Urinary bladder (tissue), 4 donors: ENCODE data around the gene KIRREL1. TPM values are rescaled to one million over a fixed set of nuclear protein-coding genes. Genes with fewer than 3 reads are reported as not detected.

Experiments used
- DNase-seq: peaks from one replicate; pipeline ENCODE4 v3.0.0-alpha.2; 2015; ENCODE audit errors: extremely low spot score
- H3K27ac ChIP-seq: one replicate; pipeline ENCODE4 v1.5.1; 2013; ENCODE audit warnings: low read depth, mild to moderate bottlenecking, moderate library complexity
- H3K36me3 ChIP-seq: one replicate; pipeline ENCODE4 v1.6.1; 2013; ENCODE audit warnings: mild to moderate bottlenecking, moderate library complexity; ENCODE audit not compliant: insufficient read depth
- H3K4me1 ChIP-seq: one replicate; pipeline ENCODE4 v1.6.1; 2013; ENCODE audit warnings: mild to moderate bottlenecking, moderate library complexity; ENCODE audit not compliant: insufficient read depth
- H3K4me3 ChIP-seq: one replicate; pipeline ENCODE4 v1.5.1; 2013; ENCODE audit warnings: low read depth, low read length
- WGBS: extraction: QIAGEN DNeasy Blood & Tissue Kit; methylation state at CpG from one replicate; pipeline ENCODE4 v1.1.7; 2013; 5-methylcytosine and 5-hydroxymethylcytosine counted together
- polyA plus RNA-seq: library from polyadenylated mRNA; stranded (reverse); fragments of 200-250 nt; gene quantifications from one replicate; pipeline ENCODE4 v1.2.3, GENCODE V29; 2013
- total RNA-seq: library from RNA; depleted of rRNA; stranded (reverse); fragments of >200 nt; gene quantifications from one replicate; pipeline ENCODE4 v1.2.3, GENCODE V29; 2014
- donor health status: healthy with polysubstance abuse.
- donor health status: healthy.

Gene KIRREL1
- total and polyA plus RNA-seq, 2 donors, result 37.1 to 48.6 TPM

DNA sequence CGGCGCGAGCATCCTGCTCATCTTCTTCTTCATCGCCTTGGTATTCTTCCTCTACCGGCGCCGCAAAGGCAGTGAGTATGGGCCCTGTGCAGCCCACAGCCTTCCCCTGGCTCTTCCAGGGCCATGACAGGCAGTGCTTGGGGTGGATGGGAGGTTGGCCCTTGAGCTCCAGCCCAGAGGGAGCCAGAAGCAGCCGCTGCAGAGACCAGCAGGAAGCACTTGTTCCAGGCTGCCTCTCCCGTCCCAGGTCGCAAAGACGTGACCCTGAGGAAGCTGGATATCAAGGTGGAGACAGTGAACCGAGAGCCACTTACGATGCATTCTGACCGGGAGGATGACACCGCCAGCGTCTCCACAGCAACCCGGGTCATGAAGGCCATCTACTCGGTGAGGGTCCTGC, 99.9 kb downstream of the KIRREL1 start:
- no peaks in the 10 kb centered on the region for H3K36me3 ChIP-seq
- WGBS, result 90% methylated on average over 18 of the region's 18 CpGs

DNA sequence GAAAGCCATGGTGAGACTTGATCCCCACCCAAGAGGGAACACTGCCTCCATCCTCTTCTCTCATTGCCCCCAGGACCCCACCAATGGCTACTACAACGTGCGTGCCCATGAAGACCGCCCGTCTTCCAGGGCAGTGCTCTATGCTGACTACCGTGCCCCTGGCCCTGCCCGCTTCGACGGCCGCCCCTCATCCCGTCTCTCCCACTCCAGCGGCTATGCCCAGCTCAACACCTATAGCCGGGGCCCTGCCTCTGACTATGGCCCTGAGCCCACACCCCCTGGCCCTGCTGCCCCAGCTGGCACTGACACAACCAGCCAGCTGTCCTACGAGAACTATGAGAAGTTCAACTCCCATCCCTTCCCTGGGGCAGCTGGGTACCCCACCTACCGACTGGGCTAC, 101.1 kb downstream of the KIRREL1 start:
- Histone ChIP-seq H3K36me3 (no peaks in the 10 kb centered on the region), H3K4me3 (no peak overlapping the region), H3K27ac (no peak overlapping the region), H3K4me1 (no peaks in the 10 kb centered on the region)
- WGBS, result 86% methylated on average over 14 of the region's 14 CpGs
- no peak for DNase-seq

More for the DNA sequence above, 99.9 kb downstream of the KIRREL1 start:
- Histone ChIP-seq H3K4me1 (no peaks in the 10 kb centered on the region), H3K27ac (no peak overlapping the region), H3K4me3 (no peak overlapping the region)
- no peak for DNase-seq

DNA sequence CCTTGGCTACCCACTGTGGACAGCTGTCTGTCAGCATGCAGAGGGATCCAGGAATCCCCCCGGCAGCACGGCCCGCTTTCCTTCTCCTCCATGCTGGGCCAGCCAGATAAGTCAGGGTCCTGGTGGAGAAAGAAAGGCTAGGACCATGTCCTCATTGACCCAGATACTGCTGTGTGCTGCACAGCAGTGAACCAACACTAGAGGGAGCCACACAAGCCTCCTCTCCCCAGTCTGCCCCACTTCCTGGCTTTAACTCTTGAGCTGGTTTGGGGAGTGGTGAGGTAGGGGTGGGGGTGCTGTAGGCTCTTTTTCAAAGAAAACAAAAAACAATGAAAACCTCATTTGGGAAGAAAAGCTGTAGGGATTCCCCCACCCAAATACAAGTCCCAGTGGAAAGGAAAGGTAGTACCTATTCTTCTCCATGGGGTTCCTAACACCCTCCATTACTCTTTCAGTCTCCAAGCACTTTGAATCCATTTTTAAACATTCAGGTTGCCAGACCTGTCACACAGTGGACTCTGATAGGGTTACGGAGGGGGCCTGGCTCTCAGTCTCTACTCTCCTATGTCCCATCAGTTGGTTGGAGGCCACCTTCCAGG, 102.4 kb downstream of the KIRREL1 start:
- 94% methylated on average over 4 of the region's 4 CpGs for WGBS

DNA sequence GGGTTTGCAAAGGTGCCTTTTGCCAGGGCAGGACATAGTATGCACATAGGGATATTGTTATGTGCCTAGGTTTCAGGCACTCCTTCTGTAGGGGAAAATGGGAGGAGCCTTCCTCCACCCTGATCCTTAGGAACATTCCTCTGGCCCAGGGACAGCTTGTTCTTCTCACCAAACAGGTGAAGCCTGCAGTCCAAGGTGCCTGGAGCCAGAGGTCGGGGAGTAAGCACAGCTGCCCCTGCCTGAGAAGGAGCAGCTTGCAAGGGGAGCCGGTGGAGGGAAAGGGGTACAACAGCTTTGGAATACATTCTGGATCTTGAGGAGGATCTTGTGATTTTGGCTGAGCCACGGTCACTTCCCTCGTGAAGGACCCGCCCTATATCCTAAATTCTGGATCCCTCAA, 104.8 kb downstream of the KIRREL1 start:
- Histone ChIP-seq H3K36me3 (no peaks in the 10 kb centered on the region), H3K4me3 (no peak overlapping the region), H3K27ac (no peak overlapping the region), H3K4me1 (no peaks in the 10 kb centered on the region)
- WGBS, result 50% methylated on average over 5 of the region's 5 CpGs
- no peak for DNase-seq

More for the DNA sequence above, 102.4 kb downstream of the KIRREL1 start:
- no peak for DNase-seq
- Histone ChIP-seq H3K36me3 (no peaks in the 10 kb centered on the region), H3K4me1 (no peaks in the 10 kb centered on the region), H3K27ac (no peak overlapping the region), H3K4me3 (no peak overlapping the region)

DNA sequence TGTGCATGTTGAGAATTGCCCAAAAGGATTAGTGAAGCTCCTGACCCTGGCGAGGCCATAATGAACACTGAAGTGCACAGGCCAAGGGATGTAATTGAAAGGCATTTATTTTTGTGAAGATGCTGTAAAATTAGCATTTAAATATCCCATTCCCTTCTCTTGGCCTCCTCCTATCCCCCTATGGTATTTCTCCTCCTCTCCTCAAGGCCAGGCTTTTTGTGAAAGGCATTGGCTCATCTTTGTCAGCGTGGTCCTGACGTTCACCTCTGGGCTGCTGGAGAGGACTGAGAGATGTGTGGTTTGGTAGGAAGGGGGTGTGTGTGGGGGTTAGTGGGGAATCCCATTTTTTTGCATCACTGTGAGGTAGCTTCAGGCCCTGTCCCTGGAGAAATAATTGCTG, 105.7 kb downstream of the KIRREL1 start:
- Histone ChIP-seq H3K36me3 (no peaks in the 10 kb centered on the region), H3K27ac (no peak overlapping the region), H3K4me3 (no peak overlapping the region), H3K4me1 (no peaks in the 10 kb centered on the region)
- WGBS, result 84% methylated on average over 3 of the region's 3 CpGs
- DNase-seq, result no peak

DNA sequence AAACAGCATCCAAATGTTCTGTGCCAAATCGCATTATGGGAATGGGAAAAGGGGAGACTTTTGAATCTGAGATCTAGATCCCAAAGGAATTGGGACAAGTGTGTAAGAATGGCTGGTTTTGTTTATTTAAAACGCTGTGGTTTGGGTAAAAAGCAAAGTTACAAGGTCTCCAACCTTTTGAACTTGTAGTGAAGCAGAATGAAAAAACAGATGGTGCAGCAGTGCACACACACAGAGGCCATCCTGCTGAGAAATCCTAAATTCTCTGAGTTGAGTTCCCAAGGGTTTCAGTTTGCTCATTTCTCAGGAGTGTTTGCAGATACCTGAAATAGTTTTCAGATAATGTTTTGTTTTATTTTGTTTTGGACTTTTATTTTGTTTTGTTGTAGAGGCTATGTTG, 107.1 kb downstream of the KIRREL1 start:
- no peak overlapping the region for H3K27ac ChIP-seq
- WGBS, result 47% methylated on average over 2 of the region's 2 CpGs
- no peak overlapping the region for H3K4me3 ChIP-seq
- H3K4me1 ChIP-seq, result no peaks in the 10 kb centered on the region
- no peak for DNase-seq
- no peaks in the 10 kb centered on the region for H3K36me3 ChIP-seq

DNA sequence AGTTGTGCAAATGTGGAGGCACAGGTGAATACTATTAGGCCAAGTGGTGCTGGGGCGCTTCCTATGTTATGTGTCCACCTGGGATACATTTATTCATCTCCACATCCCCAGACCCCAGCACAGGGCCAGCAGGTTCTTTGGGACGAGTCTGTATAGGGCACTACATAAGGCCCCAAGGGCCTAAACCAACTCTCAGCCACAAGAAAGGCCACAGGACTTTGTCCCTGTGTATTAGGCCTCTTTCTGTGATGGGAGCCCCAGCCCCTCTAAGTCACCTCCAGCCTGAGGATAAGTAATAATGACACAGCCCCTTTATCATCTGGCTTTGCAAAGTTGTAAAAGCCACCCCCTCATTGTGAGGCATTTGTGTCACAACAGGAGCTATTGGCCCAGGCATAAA, 108.0 kb downstream of the KIRREL1 start:
- no peak overlapping the region for H3K27ac ChIP-seq
- no peaks in the 10 kb centered on the region for H3K4me1 ChIP-seq
- H3K4me3 ChIP-seq, result no peak overlapping the region
- 83% methylated on average over 2 of the region's 2 CpGs for WGBS
- DNase-seq, result no peak
- H3K36me3 ChIP-seq, result no peaks in the 10 kb centered on the region

DNA sequence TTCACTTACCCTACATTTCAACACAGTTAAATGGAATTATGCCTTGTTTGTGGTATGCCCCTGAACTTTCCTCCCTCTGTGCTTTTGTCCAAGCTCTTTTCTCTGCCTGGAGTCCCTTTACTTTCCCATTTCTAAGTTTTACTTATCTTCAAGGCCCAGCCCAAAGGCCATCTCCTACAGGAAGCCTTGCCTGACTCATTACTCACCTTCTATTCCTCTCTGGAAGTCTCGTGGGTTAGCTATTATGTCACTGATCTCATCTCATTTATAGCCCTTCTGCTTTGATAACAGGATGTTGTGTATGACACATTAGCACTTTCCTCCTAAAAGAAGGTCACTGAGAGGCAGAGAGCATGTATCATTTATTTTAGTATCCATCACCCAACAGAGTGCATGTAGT, 108.5 kb downstream of the KIRREL1 start:
- no peak for DNase-seq
- Histone ChIP-seq H3K27ac (no peak overlapping the region), H3K4me3 (no peak overlapping the region), H3K4me1 (no peaks in the 10 kb centered on the region), H3K36me3 (no peaks in the 10 kb centered on the region)
- WGBS, result 16% methylated on average over 1 of the region's 1 CpG

DNA sequence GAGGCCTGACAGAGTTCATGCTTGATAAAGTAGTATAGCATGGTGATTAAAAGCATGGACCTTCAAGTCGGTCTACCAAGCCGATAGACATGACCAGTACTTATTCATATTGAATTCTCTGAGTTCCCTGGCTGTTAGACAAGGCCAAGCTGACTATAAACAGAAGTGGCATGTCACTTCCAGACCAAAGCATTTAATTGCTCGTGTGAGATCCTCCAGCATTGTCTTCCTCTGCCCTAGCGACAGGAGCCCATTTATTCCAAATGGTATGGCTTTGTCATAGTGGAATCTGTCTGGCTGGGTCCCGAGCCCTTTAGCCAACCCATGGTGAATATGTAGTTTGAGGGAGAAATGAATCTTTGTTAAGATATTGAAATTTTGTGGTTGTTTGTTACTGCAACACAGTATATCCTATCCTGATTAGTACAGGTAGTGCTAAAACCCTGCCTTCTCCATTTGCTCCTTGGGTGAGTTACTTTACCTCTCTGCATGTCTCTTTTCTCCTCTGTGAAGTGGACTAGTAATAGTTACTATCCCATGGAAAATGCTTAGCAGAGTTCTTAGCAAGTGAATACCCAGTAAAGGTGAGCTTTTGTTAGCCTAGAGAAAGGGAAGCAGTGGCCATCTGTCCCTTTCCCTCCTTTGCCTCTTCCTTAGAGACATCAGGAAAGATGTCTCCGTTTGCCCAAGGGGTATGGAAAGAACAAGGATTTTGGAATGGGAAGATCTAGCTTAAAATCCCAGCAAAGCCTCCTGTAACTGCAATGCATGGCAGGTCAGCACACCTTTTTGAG, 109.6 kb downstream of the KIRREL1 start:
- no peak overlapping the region for H3K27ac ChIP-seq
- WGBS, result 55% methylated on average over 6 of the region's 6 CpGs
- H3K4me1 ChIP-seq, result no peaks in the 10 kb centered on the region
- no peak overlapping the region for H3K4me3 ChIP-seq
- no peak for DNase-seq
- H3K36me3 ChIP-seq, result no peaks in the 10 kb centered on the region

DNA sequence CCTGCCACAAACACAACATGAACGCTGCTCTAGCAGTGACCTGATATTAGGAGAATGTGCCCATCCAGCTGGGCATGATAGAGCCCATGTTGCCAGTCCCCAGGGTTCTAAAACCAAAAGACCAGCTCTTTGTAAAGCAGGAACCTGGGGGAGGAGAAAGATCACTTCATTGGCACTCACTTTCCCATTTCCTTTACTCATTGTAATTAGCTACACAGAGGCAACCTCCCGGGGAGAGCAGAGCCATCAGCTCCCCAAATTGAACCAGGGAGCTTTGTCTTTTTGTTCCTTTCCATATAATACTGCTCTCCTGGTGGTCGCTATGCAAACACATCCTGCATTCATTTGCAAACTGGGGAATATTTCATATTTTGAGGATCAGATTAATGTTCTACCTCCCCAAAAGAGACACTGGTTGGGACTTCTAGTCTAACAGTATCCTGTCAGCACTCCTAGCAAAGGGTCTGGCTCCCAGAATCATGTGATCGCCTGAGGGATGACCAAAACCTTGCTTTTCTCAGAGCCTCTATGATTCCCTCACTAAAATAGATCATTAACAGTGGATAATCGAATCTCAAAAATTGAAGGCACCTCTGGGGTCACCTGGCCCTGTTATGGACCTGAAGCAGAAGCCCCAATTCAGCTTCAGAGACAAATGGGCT, 110.5 kb downstream of the KIRREL1 start:
- Histone ChIP-seq H3K4me3 (no peak overlapping the region), H3K27ac (no peak overlapping the region), H3K36me3 (no peaks in the 10 kb centered on the region), H3K4me1 (no peaks in the 10 kb centered on the region)
- WGBS, result 35% methylated on average over 5 of the region's 5 CpGs
- no peak for DNase-seq

DNA sequence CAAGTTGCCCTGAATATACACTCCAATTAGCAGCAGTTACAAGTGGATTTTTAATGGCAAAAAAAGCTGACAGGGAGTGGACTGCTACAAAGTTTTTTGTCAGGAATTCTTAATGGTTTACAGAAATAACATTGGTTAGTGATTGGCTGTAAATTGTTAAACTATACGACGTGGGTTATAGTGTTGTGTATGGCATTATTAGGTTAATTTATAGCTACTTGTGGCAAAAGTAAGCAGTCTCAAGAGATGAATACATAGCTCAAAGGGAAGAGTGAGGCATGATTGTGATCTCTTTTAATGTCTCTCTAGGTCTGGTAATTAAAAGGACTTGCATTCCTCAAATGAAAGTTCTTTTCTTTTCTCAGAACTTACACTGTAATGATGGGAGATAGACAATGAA, 111.4 kb downstream of the KIRREL1 start:
- no peak for DNase-seq
- Histone ChIP-seq H3K27ac (no peak overlapping the region), H3K36me3 (no peaks in the 10 kb centered on the region), H3K4me1 (no peaks in the 10 kb centered on the region), H3K4me3 (no peak overlapping the region)
- 23% methylated on average over 2 of the region's 2 CpGs for WGBS

DNA sequence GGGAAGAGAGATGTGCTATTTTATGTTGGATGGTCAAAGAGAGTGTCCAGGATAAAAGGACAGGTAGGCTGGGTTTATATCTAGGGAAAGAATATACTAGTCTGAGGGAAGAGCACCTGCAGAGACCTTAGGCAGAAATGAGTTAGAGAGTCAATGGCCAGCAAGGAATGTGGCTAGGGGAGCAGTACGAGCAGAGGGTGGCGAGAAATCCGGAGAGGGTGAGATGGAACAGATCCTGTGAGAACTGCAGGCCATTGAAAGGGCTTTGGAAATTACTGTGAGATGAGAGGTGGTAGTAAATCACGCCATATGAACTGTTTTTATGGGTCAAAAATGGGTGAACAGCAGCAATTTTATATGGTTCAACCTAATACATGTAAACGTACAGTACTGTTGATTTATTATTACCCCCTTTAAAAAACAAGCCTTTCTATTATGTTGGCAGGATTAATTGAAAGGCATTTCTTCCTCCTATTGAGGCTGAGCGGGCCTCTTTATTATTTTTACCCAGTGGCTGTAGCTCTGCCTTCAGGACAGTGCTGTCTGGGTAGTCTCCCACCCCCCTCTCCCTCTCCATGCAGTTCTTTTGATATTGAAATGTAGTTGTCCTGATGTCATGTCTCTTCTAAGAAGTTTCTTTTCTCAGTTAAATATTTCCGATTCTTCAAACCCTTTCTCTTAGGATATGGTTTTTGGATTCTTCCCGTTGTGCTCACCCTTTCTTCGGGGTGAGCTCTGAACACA, 112.1 kb downstream of the KIRREL1 start:
- H3K27ac ChIP-seq, result no peak overlapping the region
- 54% methylated on average over 9 of the region's 9 CpGs for WGBS
- no peak overlapping the region for H3K4me3 ChIP-seq
- H3K4me1 ChIP-seq, result no peaks in the 10 kb centered on the region
- no peaks in the 10 kb centered on the region for H3K36me3 ChIP-seq
- no peak for DNase-seq

DNA sequence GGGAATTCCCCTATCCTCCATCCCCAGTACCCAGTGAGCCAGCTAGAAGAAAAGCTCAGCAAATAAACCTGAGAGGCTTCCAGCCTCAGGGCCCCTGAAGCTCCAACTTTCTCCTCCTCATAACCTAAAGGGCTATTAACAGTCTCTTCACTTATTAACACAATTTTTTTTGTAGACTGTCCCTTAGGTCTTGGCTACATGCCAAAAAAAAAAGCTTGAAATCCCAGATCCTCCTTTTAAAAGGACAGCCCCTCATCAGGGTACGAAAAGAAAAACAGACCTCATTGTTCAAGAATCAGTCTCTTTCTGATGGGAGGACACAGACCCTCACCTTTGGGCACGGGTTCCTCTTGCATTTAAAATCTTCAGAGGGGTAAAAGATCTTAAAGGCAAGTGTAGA, 114.5 kb downstream of the KIRREL1 start:
- H3K36me3 ChIP-seq, result no peaks in the 10 kb centered on the region
- H3K4me3 ChIP-seq, result no peak overlapping the region
- H3K27ac ChIP-seq, result no peak overlapping the region
- H3K4me1 ChIP-seq, result no peaks in the 10 kb centered on the region
- no peak for DNase-seq
- 56% methylated on average over 2 of the region's 2 CpGs for WGBS
